K562 (cell line): ENCODE results near the gene HOXD12. TPM values are rescaled to one million over a fixed set of nuclear protein-coding genes. Genes with fewer than 3 reads are reported as not detected.

Experiments used
- ATAC-seq: fragments of 200-7000 bp; cut with Tn5 transposase; 3 replicates; pipeline ENCODE4 v1.9.1; 2020; ENCODE audit warnings: moderate library complexity
- BruUV-seq: library from RNA; stranded (reverse); fragments of 400-500 nt; replicated peaks from 2 replicates; lab custom pipeline; 2021; lab: Mats Ljungman, UMichigan
- CTCF ChIA-PET: fragments of 300-600 bp; formaldehyde crosslinking; extraction: SDS; loops from one replicate; lab custom pipeline; 2021; ENCODE audit warnings: low intra/inter-chr PET ratio; lab: Yijun Ruan, JAX
- POLR2A ChIA-PET: fragments of 300-600, 350-650 bp; sonication (Branson Sonifier 250); formaldehyde crosslinking; extraction: SDS; loops from one replicate; lab custom pipeline; 2021; ENCODE audit warnings: antibody characterized with exemption, inconsistent platforms; lab: Yijun Ruan, JAX
- DNase-seq, 4 experiments: peaks; one replicate each; pipeline versions ENCODE4 v3.0.0 to v3.0.0-alpha.2; 2011 to 2018; ENCODE audit warnings: low spot score in 3 of 4, mixed read lengths in 3 of 4; ENCODE audit errors: extremely low read depth in 1 of 4
- FAIRE-seq: peaks from 2 replicates; lab custom pipeline; 2011; peaks lifted over from hg19 to GRCh38; lab: Jason Lieb, UNC
- H2AFZ ChIP-seq: 2 replicates; pipeline ENCODE4 v1.6.0; 2011; ENCODE audit warnings: low read depth, low read length, control low read depth, inconsistent platforms
- H3K27ac ChIP-seq: fragments of 200-600 bp; 3 replicates; pipeline ENCODE4 v1.8.0; 2011; ENCODE audit warnings: low read depth, mild to moderate bottlenecking, control low read depth, inconsistent platforms, low read length, moderate library complexity, mixed read lengths; ENCODE audit errors: extremely low read depth
- H3K27me3 ChIP-seq, 2 experiments: fragments of 300-600 bp in 1 of 2; 2 replicates in 1 of 2; 3 replicates in 1 of 2; pipeline versions ENCODE4 v1.6.0 to v1.8.0; 2011; ENCODE audit warnings: inconsistent platforms in 2 of 2, low read length in 2 of 2, mild to moderate bottlenecking in 1 of 2, mixed read lengths in 1 of 2, moderate library complexity in 1 of 2; ENCODE audit not compliant: control insufficient read depth in 2 of 2, insufficient read depth in 2 of 2
- H3K36me3 ChIP-seq: fragments of 300-600 bp; 3 replicates; pipeline ENCODE4 v1.8.0; 2011; ENCODE audit warnings: mild to moderate bottlenecking, low read length, inconsistent platforms; ENCODE audit not compliant: control insufficient read depth, insufficient read depth
- H3K4me1 ChIP-seq, 2 experiments: fragments of 200-600 bp in 1 of 2; replicated peaks in 1 of 2; 2 replicates in 1 of 2; 3 replicates in 1 of 2; pipeline versions ENCODE4 v1.5.1 to v1.8.0; 2011; ENCODE audit warnings: inconsistent platforms in 2 of 2, low read length in 2 of 2, mild to moderate bottlenecking in 1 of 2, mixed read lengths in 1 of 2, moderate library complexity in 1 of 2; ENCODE audit not compliant: control insufficient read depth in 2 of 2, insufficient read depth in 2 of 2
- H3K4me2 ChIP-seq: 2 replicates; pipeline ENCODE4 v1.6.1; 2011; ENCODE audit warnings: low read length, control low read depth, inconsistent platforms, mixed read lengths; ENCODE audit not compliant: insufficient read depth
- H3K4me3 ChIP-seq: fragments of 200-600 bp; sonication (generic), shearing (Covaris generic); 2 replicates; pipeline ENCODE4 v1.5.1; 2016; ENCODE audit warnings: control low read depth, inconsistent platforms
- H3K79me2 ChIP-seq: fragments of 200-600 bp; 3 replicates; pipeline ENCODE4 v1.8.0; 2011; ENCODE audit warnings: low read length, inconsistent platforms; ENCODE audit not compliant: control insufficient read depth, insufficient read depth
- H3K9ac ChIP-seq, 2 experiments: 2 replicates each; pipeline versions ENCODE4 v1.6.0 to v1.6.1; 2011; ENCODE audit warnings: low read depth in 2 of 2, low read length in 2 of 2, control low read depth in 1 of 2, inconsistent platforms in 1 of 2, mild to moderate bottlenecking in 1 of 2, mixed read lengths in 1 of 2; ENCODE audit not compliant: insufficient read depth in 1 of 2
- H3K9me1 ChIP-seq: one replicate; pipeline ENCODE4 v1.6.0; 2011; ENCODE audit warnings: inconsistent platforms, mild to moderate bottlenecking, low read length, moderate library complexity; ENCODE audit not compliant: control insufficient read depth, insufficient read depth
- H3K9me3 ChIP-seq: replicated peaks from 2 replicates; pipeline ENCODE4 v1.5.1; 2011; ENCODE audit warnings: low read depth, low read length, inconsistent platforms; ENCODE audit not compliant: control insufficient read depth, insufficient read depth
- H4K20me1 ChIP-seq: replicated peaks from 2 replicates; pipeline ENCODE4 v1.6.1; 2011; ENCODE audit warnings: low read length, inconsistent platforms, mixed read lengths; ENCODE audit not compliant: control insufficient read depth, insufficient read depth
- BRF1 ChIP-seq: IDR thresholded peaks from 3 replicates; pipeline ENCODE4 v1.6.1; 2011; ENCODE audit warnings: borderline replicate concordance, mild to moderate bottlenecking; ENCODE audit not compliant: insufficient read length; ENCODE audit errors: extremely low read depth
- HDGF ChIP-seq: fragments of 450-650 bp; IDR thresholded peaks from 2 replicates; pipeline ENCODE4 v1.6.1; 2016
- HNRNPK ChIP-seq: fragments of 200-400 bp; formaldehyde crosslinking; IDR thresholded peaks from one replicate; pipeline ENCODE4 v1.6.1; 2018; ENCODE audit warnings: mild to moderate bottlenecking, low read depth, low read length; ENCODE audit not compliant: poor library complexity, severe bottlenecking
- POLR2A ChIP-seq: fragments of 450-650 bp; conservative IDR thresholded peaks from 2 replicates; pipeline ENCODE4 v1.6.1; 2016
- REST ChIP-seq, 2 experiments: fragments of 450-650 bp; formaldehyde crosslinking in 1 of 2; IDR thresholded peaks; 2 replicates each; pipeline versions ENCODE4 v1.4.0 to v1.6.1; 2014 to 2020; ENCODE audit warnings: mild to moderate bottlenecking in 2 of 2, borderline replicate concordance in 1 of 2, low read depth in 1 of 2
- SP1 ChIP-seq: sonication (generic); formaldehyde crosslinking; IDR thresholded peaks from 2 replicates; pipeline ENCODE4 v1.8.1; 2022; ENCODE audit warnings: mild to moderate bottlenecking, missing genetic modification reagents
- ZBTB5 ChIP-seq: fragments of 450-650 bp; IDR thresholded peaks from 2 replicates; pipeline ENCODE4 v1.6.1; 2017; ENCODE audit warnings: antibody characterized with exemption
- ZNF668 ChIP-seq: fragments of 250-450 bp; sonication (Bioruptor Pico); IDR thresholded peaks from 2 replicates; pipeline ENCODE4 v1.8.0; 2022; ENCODE audit warnings: mild to moderate bottlenecking, inconsistent platforms
- ZSCAN32 ChIP-seq: fragments of 450-650 bp; formaldehyde crosslinking; IDR thresholded peaks from 2 replicates; pipeline ENCODE4 v1.4.0; 2020; ENCODE audit warnings: mild to moderate bottlenecking, moderate library complexity
- WGBS: fragments of 100-300 bp; shearing (Covaris generic); methylation state at CpG from one replicate; pipeline ENCODE4 v1.1.6; 2016; ENCODE audit warnings: low coverage, mixed read lengths; ENCODE audit not compliant: insufficient coverage; ENCODE audit errors: missing lambda C conversion rate; 5-methylcytosine and 5-hydroxymethylcytosine counted together
- in situ Hi-C: fragments of 300-500 bp; cut with MboI; formaldehyde crosslinking; loops from 4 replicates; pipeline ENCODE4 v1.15.0; 2018; ENCODE audit warnings: inconsistent platforms, mixed read lengths
- intact Hi-C: fragments of 100-400 bp; cut with micrococcal nuclease; formaldehyde crosslinking; loops from 2 replicates; pipeline ENCODE4 v1.14.2; 2022
- polyA plus RNA-seq, 8 experiments: library from polyadenylated mRNA; depleted of rRNA in 4 of 8; stranded (reverse) in 5 of 8; unstranded in 3 of 8; fragments of >200 nt; fragmentation: Nextera tagmentation in 2 of 8; fragmentation: Illumina TruSeq in 1 of 8; extraction: Ambion mirVana in 2 of 8; extraction: Trizol in 1 of 8; gene quantifications; 2 replicates each; pipeline versions ENCODE4 v1.2.1 to v1.2.3, GENCODE V29; 2011 to 2014; ENCODE audit warnings: inconsistent platforms in 1 of 8, missing spikeins in 1 of 8
- total RNA-seq, 7 experiments: library from RNA; depleted of rRNA in 6 of 7; stranded (reverse); fragments of >200 nt in 6 of 7; fragmentation: Illumina TruSeq in 2 of 7; extraction: Trizol in 2 of 7; gene quantifications; 2 replicates each; pipeline versions ENCODE4 v1.2.1 to v1.2.3, GENCODE V29; 2011 to 2021; ENCODE audit warnings: low replicate concordance in 1 of 7

HOXD12 gene
- total and polyA plus RNA-seq, 9 of the 15 experiments (the other 6 are each of a cell fraction or from before 2014, with no cell fraction given) = not detected

GRCh38 chr2:176088937-176089842 is 10.4 kb upstream of the HOXD12 start:
- H2AFZ ChIP-seq = no peak overlapping the region
- no peaks in the 10 kb centered on the region for H3K36me3 ChIP-seq
- H3K9ac ChIP-seq = no peak overlapping the region
- POLR2A ChIA-PET = interaction anchor here (0.6 kb wide), 1 partner anchor 163 kb away, joined by 3 read pairs; no protein-coding TSS in a partner anchor
- H3K4me2 ChIP-seq = no peak overlapping the region
- FAIRE-seq (no peak), ATAC-seq (no peak), DNase-seq (no peak)
- in situ Hi-C loops = loop anchor here (10.0 to 25.0 kb wide), 2 partner anchors 664 to 1052 kb away; no protein-coding TSS in a partner anchor
- H3K4me1 ChIP-seq = peaks cover 0 to 27% of the 10 kb centered on the region in 2 experiments; a peak in 2 of 5 replicates
- H3K27me3 ChIP-seq = peaks cover 70 to 84% of the 10 kb centered on the region in 2 experiments
- no TSS peak for BruUV-seq
- intact Hi-C loops = no loop called here
- H4K20me1 ChIP-seq = peaks cover 9% of the 10 kb centered on the region; the same call in 1 of the 2 replicates
- H3K9me3 ChIP-seq = no peaks in the 10 kb centered on the region; the same call in 1 of the 2 replicates
- H3K79me2 ChIP-seq = no peaks in the 10 kb centered on the region
- H3K4me3 ChIP-seq = no peak overlapping the region
- 0% methylated on average over 6 of the region's 6 CpGs for WGBS
- no peaks in the 10 kb centered on the region for H3K9me1 ChIP-seq
- CTCF ChIA-PET = interaction anchor here (1.2 to 1.5 kb wide), 2 partner anchors 399 to 722 kb away, joined by 5 to 8 read pairs; no protein-coding TSS in a partner anchor
- no peak overlapping the region for H3K27ac ChIP-seq
- TF ChIP-seq REST (IDR thresholded peaks at IDR 0.05; ENCODE audit: borderline replicate concordance) (no peak), REST (CRISPR knock-in tag; IDR thresholded peaks at IDR 0.05; ENCODE audit: low read depth) (no peak), POLR2A (no peak), BRF1 (no peak), HDGF (no peak), SP1 (CRISPR knock-in tag) (no peak), ZBTB5 (no peak), HNRNPK (no peak), ZNF668 (CRISPR knock-in tag) (no peak), ZSCAN32 (CRISPR knock-in tag) (no peak)
